Neural cell (in vitro differentiated cells): Measurements from ENCODE around the gene KRT85. TPM values are rescaled to one million over a fixed set of nuclear protein-coding genes. Genes with fewer than 3 reads are reported as not detected.

Experiments used
- H2AFZ ChIP-seq: fragments of 200-600, 300-800 bp; sonication (generic), shearing (Covaris generic); 2 replicates; pipeline ENCODE4 v1.6.0; 2014; ENCODE audit warnings: low read depth, mild to moderate bottlenecking, antibody characterized with exemption, low read length, moderate library complexity
- H3F3A ChIP-seq: fragments of 200-600 bp; shearing (Covaris generic); 2 replicates; pipeline ENCODE4 v1.6.1; 2016; ENCODE audit warnings: mild to moderate bottlenecking, moderate library complexity, mixed read lengths, antibody characterized with exemption, low read length; ENCODE audit not compliant: insufficient read depth, poor library complexity, severe bottlenecking
- H3K27ac ChIP-seq: fragments of 200-600, 300-800 bp; sonication (generic), shearing (Covaris generic); 2 replicates; pipeline ENCODE4 v1.5.1; 2014; ENCODE audit warnings: mild to moderate bottlenecking, low read length, moderate library complexity
- H3K27me3 ChIP-seq: fragments of 300-800, 200-600 bp; sonication (generic), shearing (Covaris generic); 2 replicates; pipeline ENCODE4 v1.6.0; 2014; ENCODE audit warnings: mild to moderate bottlenecking, low read depth, low read length, moderate library complexity; ENCODE audit not compliant: insufficient read depth
- H3K36me3 ChIP-seq: fragments of 300-800, 200-600 bp; sonication (generic), shearing (Covaris generic); 2 replicates; pipeline ENCODE4 v1.5.1; 2014; ENCODE audit warnings: mild to moderate bottlenecking, antibody characterized with exemption, low read length, moderate library complexity; ENCODE audit not compliant: insufficient read depth
- H3K4me2 ChIP-seq: fragments of 300-800, 200-600 bp; sonication (generic), shearing (Covaris generic); 2 replicates; pipeline ENCODE4 v1.6.0; 2014; ENCODE audit warnings: mild to moderate bottlenecking, low read length
- H3K4me3 ChIP-seq: fragments of 300-800, 200-600 bp; sonication (generic), shearing (Covaris generic); 2 replicates; pipeline ENCODE4 v1.5.1; 2014; ENCODE audit warnings: mild to moderate bottlenecking, low read length, moderate library complexity
- H3K79me2 ChIP-seq: fragments of 200-600 bp; shearing (Covaris generic); replicated peaks from 2 replicates; pipeline ENCODE4 v1.6.0; 2014; ENCODE audit warnings: mild to moderate bottlenecking, low read length, moderate library complexity; ENCODE audit not compliant: insufficient read depth
- H3K9ac ChIP-seq: fragments of 300-800, 200-600 bp; sonication (generic), shearing (Covaris generic); 2 replicates; pipeline ENCODE4 v1.6.1; 2016; ENCODE audit warnings: mild to moderate bottlenecking, low read length, mixed read lengths
- H3K9me2 ChIP-seq: fragments of 200-600 bp; shearing (Covaris generic); 2 replicates; pipeline ENCODE4 v1.6.1; 2016; ENCODE audit warnings: mild to moderate bottlenecking, low read length, mixed read lengths; ENCODE audit not compliant: insufficient read depth
- H3K9me3 ChIP-seq: fragments of 200-600, 300-800 bp; sonication (generic), shearing (Covaris generic); 2 replicates; pipeline ENCODE4 v1.6.1; 2016; ENCODE audit warnings: mild to moderate bottlenecking, mixed run types, low read length, moderate library complexity, mixed read lengths
- H4K20me1 ChIP-seq: fragments of 200-600 bp; shearing (Covaris generic); 2 replicates; pipeline ENCODE4 v1.6.1; 2016; ENCODE audit warnings: mild to moderate bottlenecking, mixed run types; ENCODE audit not compliant: insufficient read depth
- EP300 ChIP-seq: fragments of 450-650 bp; conservative IDR thresholded peaks from 2 replicates; pipeline ENCODE4 v1.6.1; 2014; ENCODE audit warnings: antibody characterized with exemption, mild to moderate bottlenecking, moderate library complexity; ENCODE audit not compliant: poor library complexity, severe bottlenecking
- EZH2 ChIP-seq: fragments of 200-600, 300-800 bp; shearing (Covaris generic), sonication (generic); IDR thresholded peaks from 2 replicates; pipeline ENCODE4 v1.6.1; 2014; ENCODE audit warnings: antibody characterized with exemption, low read length, borderline replicate concordance, mild to moderate bottlenecking; ENCODE audit not compliant: insufficient read depth, poor library complexity, severe bottlenecking
- MXI1 ChIP-seq: fragments of 450-650 bp; conservative IDR thresholded peaks from 2 replicates; pipeline ENCODE4 v1.6.1; 2014; ENCODE audit warnings: antibody characterized with exemption, mild to moderate bottlenecking; ENCODE audit not compliant: poor library complexity, severe bottlenecking
- POLR2AphosphoS5 ChIP-seq: IDR thresholded peaks from 2 replicates; pipeline ENCODE4 v1.6.1; 2012
- RAD21 ChIP-seq: fragments of 450-650 bp; conservative IDR thresholded peaks from 2 replicates; pipeline ENCODE4 v1.6.1; 2014; ENCODE audit warnings: antibody characterized with exemption, mild to moderate bottlenecking, moderate library complexity
- SMC3 ChIP-seq: fragments of 450-650 bp; conservative IDR thresholded peaks from 2 replicates; pipeline ENCODE4 v1.6.1; 2014; ENCODE audit warnings: antibody characterized with exemption, mild to moderate bottlenecking, moderate library complexity; ENCODE audit not compliant: poor library complexity
- TAF1 ChIP-seq: IDR thresholded peaks from 2 replicates; pipeline ENCODE4 v1.6.1; 2012; ENCODE audit warnings: low read depth
- polyA minus RNA-seq: library from RNA; depleted of rRNA, polyadenylated mRNA; stranded (reverse); fragments of >200 nt; gene quantifications from 2 replicates; pipeline ENCODE4 v1.2.3, GENCODE V29; 2014
- polyA plus RNA-seq: library from polyadenylated mRNA; depleted of rRNA; stranded (reverse); fragments of >200 nt; gene quantifications from 2 replicates; pipeline ENCODE4 v1.2.3, GENCODE V29; 2014
- TF ChIP-seq, protein P1 (sequence below): IDR thresholded peaks from 2 replicates; pipeline ENCODE4 v1.6.1; 2012; ENCODE audit warnings: borderline replicate concordance
- TF ChIP-seq, protein P2 (sequence below): fragments of 450-650 bp; IDR thresholded peaks from 2 replicates; pipeline ENCODE4 v1.5.1; 2014; ENCODE audit warnings: antibody characterized with exemption, mild to moderate bottlenecking, moderate library complexity; ENCODE audit not compliant: poor library complexity, severe bottlenecking

KRT85 gene
- polyA plus RNA-seq: not detected in 2 replicates
- not detected in 2 replicates for polyA minus RNA-seq

DNA sequence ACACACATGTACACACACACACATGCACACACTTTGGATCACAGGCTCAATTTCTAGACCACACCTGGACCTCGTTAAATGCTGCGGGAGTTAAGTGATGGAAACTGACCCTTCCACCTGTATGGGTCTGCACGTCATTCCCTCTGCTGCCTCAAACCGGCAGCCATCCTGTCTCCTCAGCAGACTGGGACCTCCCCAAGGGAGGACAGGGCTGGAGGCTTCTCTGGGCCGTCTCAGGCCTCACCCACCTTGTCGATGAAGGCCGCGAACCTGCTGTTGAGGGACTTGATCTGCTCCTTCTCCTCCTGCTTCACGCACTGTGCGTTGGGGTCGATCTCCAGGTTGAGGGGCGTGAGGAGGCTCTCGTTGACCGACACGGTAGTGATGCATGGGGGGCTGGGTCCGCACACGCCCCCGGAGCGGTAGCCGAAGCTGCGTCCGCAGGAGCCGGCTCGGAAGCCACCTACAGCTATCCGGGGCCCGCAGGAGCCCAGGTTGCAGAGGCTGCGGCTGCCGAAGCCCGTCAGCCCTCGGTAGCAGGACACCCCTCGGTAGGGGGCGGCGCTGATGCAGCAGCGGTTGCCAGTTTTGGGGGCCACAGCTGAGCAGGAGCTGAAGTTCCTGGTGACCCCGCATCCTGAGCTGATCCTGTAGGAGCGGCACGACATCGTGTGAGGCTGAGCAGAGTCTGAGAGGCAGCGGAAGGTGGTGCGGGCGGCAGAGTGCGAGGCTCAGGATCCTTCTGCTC, at the start of gene KRT85:
KRT85 (minus strand) TSS at position 744 of the 748 bp plus-strand sequence; CDS start at position 668, 76 bp downstream.
- no peak within 1 kb of the TSS for H3K4me3 ChIP-seq
- H3K27ac ChIP-seq: no peak within 1 kb of the TSS
- no peaks in the 10 kb centered on the region for H3F3A ChIP-seq
- TF ChIP-seq SMC3: no peak
- no peak for TF ChIP-seq MXI1
- TF ChIP-seq, protein P1, sequence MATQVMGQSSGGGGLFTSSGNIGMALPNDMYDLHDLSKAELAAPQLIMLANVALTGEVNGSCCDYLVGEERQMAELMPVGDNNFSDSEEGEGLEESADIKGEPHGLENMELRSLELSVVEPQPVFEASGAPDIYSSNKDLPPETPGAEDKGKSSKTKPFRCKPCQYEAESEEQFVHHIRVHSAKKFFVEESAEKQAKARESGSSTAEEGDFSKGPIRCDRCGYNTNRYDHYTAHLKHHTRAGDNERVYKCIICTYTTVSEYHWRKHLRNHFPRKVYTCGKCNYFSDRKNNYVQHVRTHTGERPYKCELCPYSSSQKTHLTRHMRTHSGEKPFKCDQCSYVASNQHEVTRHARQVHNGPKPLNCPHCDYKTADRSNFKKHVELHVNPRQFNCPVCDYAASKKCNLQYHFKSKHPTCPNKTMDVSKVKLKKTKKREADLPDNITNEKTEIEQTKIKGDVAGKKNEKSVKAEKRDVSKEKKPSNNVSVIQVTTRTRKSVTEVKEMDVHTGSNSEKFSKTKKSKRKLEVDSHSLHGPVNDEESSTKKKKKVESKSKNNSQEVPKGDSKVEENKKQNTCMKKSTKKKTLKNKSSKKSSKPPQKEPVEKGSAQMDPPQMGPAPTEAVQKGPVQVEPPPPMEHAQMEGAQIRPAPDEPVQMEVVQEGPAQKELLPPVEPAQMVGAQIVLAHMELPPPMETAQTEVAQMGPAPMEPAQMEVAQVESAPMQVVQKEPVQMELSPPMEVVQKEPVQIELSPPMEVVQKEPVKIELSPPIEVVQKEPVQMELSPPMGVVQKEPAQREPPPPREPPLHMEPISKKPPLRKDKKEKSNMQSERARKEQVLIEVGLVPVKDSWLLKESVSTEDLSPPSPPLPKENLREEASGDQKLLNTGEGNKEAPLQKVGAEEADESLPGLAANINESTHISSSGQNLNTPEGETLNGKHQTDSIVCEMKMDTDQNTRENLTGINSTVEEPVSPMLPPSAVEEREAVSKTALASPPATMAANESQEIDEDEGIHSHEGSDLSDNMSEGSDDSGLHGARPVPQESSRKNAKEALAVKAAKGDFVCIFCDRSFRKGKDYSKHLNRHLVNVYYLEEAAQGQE: no peak
- TF ChIP-seq RAD21: no peak
- no peak for TF ChIP-seq POLR2AphosphoS5
- no peak for TF ChIP-seq TAF1
- TF ChIP-seq, protein P2, sequence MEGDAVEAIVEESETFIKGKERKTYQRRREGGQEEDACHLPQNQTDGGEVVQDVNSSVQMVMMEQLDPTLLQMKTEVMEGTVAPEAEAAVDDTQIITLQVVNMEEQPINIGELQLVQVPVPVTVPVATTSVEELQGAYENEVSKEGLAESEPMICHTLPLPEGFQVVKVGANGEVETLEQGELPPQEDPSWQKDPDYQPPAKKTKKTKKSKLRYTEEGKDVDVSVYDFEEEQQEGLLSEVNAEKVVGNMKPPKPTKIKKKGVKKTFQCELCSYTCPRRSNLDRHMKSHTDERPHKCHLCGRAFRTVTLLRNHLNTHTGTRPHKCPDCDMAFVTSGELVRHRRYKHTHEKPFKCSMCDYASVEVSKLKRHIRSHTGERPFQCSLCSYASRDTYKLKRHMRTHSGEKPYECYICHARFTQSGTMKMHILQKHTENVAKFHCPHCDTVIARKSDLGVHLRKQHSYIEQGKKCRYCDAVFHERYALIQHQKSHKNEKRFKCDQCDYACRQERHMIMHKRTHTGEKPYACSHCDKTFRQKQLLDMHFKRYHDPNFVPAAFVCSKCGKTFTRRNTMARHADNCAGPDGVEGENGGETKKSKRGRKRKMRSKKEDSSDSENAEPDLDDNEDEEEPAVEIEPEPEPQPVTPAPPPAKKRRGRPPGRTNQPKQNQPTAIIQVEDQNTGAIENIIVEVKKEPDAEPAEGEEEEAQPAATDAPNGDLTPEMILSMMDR: no peak
- TF ChIP-seq EP300: no peak
- no peak for TF ChIP-seq EZH2
- no peak within 1 kb of the TSS for H3K4me2 ChIP-seq
- H3K9me3 ChIP-seq: no peaks in the 10 kb centered on the region
- H3K79me2 ChIP-seq: no peaks in the 10 kb centered on the region
- no peaks in the 10 kb centered on the region for H3K27me3 ChIP-seq
- H4K20me1 ChIP-seq: no peaks in the 10 kb centered on the region
- H2AFZ ChIP-seq: no peak within 1 kb of the TSS
- no peaks in the 10 kb centered on the region for H3K9me2 ChIP-seq
- no peak within 1 kb of the TSS for H3K9ac ChIP-seq
- H3K36me3 ChIP-seq: no peaks in the 10 kb centered on the region

DNA sequence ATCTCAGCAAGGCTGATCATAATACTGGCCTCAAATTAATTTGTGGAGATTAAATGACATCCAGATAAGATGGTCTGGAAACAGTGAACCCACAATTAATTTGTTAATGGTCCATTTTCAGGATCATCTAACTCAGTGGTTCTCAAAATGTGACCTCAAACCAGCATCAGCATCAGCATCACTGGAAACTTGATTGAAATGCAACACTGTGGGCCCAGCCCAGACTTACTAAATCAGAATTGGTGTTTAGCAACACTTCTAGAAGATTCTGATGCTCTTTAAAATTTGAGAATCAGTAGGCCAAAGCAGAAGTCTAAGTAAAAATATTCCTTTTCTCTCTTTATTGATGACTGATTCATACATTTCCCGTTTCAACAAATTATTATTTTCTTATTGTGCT, 49.5 kb upstream of the KRT85 start:
- H3K36me3 ChIP-seq: no peaks in the 10 kb centered on the region
- no peak overlapping the region for H3K27ac ChIP-seq
- no peaks in the 10 kb centered on the region for H3K9me3 ChIP-seq
- no peak overlapping the region for H3K4me2 ChIP-seq
- TF ChIP-seq MXI1 (no peak), SMC3 (no peak), TAF1 (no peak), EZH2 (no peak), RAD21 (no peak), EP300 (no peak), POLR2AphosphoS5 (no peak)
- TF ChIP-seq, protein P1: no peak
- TF ChIP-seq, protein P2: no peak
- H4K20me1 ChIP-seq: no peaks in the 10 kb centered on the region
- H3K79me2 ChIP-seq: no peaks in the 10 kb centered on the region
- no peak overlapping the region for H3K4me3 ChIP-seq
- H3K9ac ChIP-seq: no peak overlapping the region
- H3K27me3 ChIP-seq: no peaks in the 10 kb centered on the region
- no peaks in the 10 kb centered on the region for H3K9me2 ChIP-seq
- H2AFZ ChIP-seq: no peak overlapping the region
- no peaks in the 10 kb centered on the region for H3F3A ChIP-seq
